Ishikawa (cell line): ENCODE results near the gene NEK10.

Source experiments
- EP300 ChIP-seq: IDR thresholded peaks from 2 replicates; pipeline ENCODE4 v1.6.1; 2012; ENCODE audit warnings: borderline replicate concordance
- RAD21 ChIP-seq: IDR thresholded peaks from 2 replicates; pipeline ENCODE4 v1.6.1; 2012; ENCODE audit warnings: low read depth
- TEAD4 ChIP-seq: IDR thresholded peaks from 2 replicates; pipeline ENCODE4 v1.6.1; 2012
- YY1 ChIP-seq: IDR thresholded peaks from 2 replicates; pipeline ENCODE4 v1.6.1; 2012; ENCODE audit warnings: low read depth

GRCh38 chr3:27287052-27287451, 82.1 kb downstream of the NEK10 start:
- no peak for TF ChIP-seq EP300
- no peak for TF ChIP-seq TEAD4
- no peak for TF ChIP-seq YY1
- no peak for TF ChIP-seq RAD21
